HCT116 (cell line): Measurements from ENCODE around the gene CDCA7.

Experiments used
- CEBPB ChIP-seq: IDR thresholded peaks from 2 replicates; pipeline ENCODE4 v1.6.1; 2012; ENCODE audit warnings: low read depth
- EZH2 ChIP-seq: fragments of 200-600 bp; sonication (generic); IDR thresholded peaks from 2 replicates; pipeline ENCODE4 v1.6.1; 2017; ENCODE audit warnings: antibody characterized with exemption, mixed run types
- POLR2A ChIP-seq: IDR thresholded peaks from 2 replicates; pipeline ENCODE4 v1.7.0; 2011; ENCODE audit warnings: borderline replicate concordance; ENCODE audit not compliant: insufficient read depth, insufficient read length; ENCODE audit errors: extremely low read depth
- POLR2AphosphoS5 ChIP-seq: IDR thresholded peaks from 2 replicates; pipeline ENCODE4 v1.6.1; 2011; ENCODE audit warnings: mild to moderate bottlenecking, low read depth, low read length, moderate library complexity
- RAD21 ChIP-seq: IDR thresholded peaks from 2 replicates; pipeline ENCODE4 v1.6.1; 2012; ENCODE audit warnings: low read depth, mild to moderate bottlenecking
- YY1 ChIP-seq: IDR thresholded peaks from 2 replicates; pipeline ENCODE4 v1.6.1; 2011; ENCODE audit warnings: low read length, low read depth, moderate library complexity, mild to moderate bottlenecking; ENCODE audit not compliant: insufficient replicate concordance; ENCODE audit errors: extremely low read depth
- TF ChIP-seq, protein P1 (sequence below): IDR thresholded peaks from 2 replicates; pipeline ENCODE4 v1.6.1; 2012
- TF ChIP-seq, protein P2 (sequence below), 3 experiments: fragments of 200-600 bp in 1 of 3; sonication (generic) in 1 of 3; IDR thresholded peaks in 2 of 3; conservative IDR thresholded peaks in 1 of 3; 2 replicates each; pipeline ENCODE4 v1.5.1; 2012 to 2017; ENCODE audit warnings: low read depth in 2 of 3, low read length in 2 of 3, antibody characterized with exemption in 1 of 3, borderline replicate concordance in 1 of 3, control low read depth in 1 of 3, mild to moderate bottlenecking in 1 of 3, mixed read lengths in 1 of 3, mixed run types in 1 of 3, moderate library complexity in 1 of 3; ENCODE audit not compliant: insufficient read depth in 1 of 3
- TF ChIP-seq, protein P3 (sequence below): IDR thresholded peaks from 2 replicates; pipeline ENCODE4 v1.6.1; 2011; ENCODE audit warnings: mild to moderate bottlenecking, low read length, moderate library complexity; ENCODE audit not compliant: insufficient replicate concordance; ENCODE audit errors: extremely low read depth
- TF ChIP-seq, protein P4 (sequence below): IDR thresholded peaks from 2 replicates; pipeline ENCODE4 v1.6.1; 2012; ENCODE audit warnings: low read depth

DNA sequence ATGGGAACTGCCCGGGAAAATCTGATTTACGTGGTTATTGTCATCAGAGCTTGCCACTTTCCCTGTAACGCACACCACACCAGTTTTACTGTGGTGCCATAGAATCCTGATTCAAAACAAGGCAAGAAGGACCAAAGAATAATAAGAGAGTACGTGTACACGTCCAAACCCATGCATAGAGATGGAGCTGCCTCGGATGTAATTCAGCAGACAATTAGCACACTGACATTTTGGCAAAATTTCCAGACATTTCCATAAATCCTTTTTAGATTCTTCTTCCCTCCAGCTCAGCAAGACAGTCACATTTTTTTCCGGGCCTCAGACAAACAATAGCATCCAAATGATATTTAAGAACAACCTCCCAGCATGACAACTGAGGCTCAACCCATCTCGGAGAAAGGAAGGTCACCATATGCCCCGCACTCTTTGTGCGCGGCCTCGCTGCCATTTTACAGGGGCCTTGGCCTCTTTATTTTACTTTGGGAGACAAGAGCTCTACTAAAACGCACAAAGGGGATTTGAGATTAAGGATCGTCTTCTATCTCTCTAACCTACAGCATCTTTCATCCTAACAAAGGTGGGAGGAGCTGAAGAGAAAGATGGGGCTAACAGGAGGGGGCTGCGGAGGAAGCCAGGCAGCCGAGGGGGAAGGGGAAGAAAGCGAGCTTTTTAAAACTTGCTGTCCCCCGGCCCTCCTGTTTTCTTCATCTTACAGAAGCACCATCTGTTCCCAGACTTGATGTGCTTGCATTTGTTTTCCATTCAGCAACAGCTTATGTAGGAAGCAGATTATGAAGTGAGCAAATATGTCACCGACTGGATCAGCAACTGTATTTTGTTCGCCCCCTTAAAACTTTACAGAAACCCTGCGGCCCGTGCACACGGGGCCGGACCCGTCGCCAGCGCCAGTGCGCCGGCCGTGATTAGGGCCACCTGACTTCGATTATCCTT, 61.0 kb downstream of the CDCA7 start:
- TF ChIP-seq POLR2A (no peak), RAD21 (no peak), CEBPB (no peak), YY1 (no peak), POLR2AphosphoS5 (no peak), EZH2 (no peak)
- TF ChIP-seq, protein P1, sequence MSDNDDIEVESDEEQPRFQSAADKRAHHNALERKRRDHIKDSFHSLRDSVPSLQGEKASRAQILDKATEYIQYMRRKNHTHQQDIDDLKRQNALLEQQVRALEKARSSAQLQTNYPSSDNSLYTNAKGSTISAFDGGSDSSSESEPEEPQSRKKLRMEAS: no peak
- TF ChIP-seq, protein P2, sequence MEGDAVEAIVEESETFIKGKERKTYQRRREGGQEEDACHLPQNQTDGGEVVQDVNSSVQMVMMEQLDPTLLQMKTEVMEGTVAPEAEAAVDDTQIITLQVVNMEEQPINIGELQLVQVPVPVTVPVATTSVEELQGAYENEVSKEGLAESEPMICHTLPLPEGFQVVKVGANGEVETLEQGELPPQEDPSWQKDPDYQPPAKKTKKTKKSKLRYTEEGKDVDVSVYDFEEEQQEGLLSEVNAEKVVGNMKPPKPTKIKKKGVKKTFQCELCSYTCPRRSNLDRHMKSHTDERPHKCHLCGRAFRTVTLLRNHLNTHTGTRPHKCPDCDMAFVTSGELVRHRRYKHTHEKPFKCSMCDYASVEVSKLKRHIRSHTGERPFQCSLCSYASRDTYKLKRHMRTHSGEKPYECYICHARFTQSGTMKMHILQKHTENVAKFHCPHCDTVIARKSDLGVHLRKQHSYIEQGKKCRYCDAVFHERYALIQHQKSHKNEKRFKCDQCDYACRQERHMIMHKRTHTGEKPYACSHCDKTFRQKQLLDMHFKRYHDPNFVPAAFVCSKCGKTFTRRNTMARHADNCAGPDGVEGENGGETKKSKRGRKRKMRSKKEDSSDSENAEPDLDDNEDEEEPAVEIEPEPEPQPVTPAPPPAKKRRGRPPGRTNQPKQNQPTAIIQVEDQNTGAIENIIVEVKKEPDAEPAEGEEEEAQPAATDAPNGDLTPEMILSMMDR (IDR thresholded peaks at IDR 0.05 in 2 of 3, conservative IDR thresholded peaks at IDR 0.05 in 1 of 3; ENCODE audit: borderline replicate concordance in 1 of 3, insufficient read depth in 1 of 3, low read depth in 2 of 3, low read length in 2 of 3): no peak
- TF ChIP-seq, protein P3, sequence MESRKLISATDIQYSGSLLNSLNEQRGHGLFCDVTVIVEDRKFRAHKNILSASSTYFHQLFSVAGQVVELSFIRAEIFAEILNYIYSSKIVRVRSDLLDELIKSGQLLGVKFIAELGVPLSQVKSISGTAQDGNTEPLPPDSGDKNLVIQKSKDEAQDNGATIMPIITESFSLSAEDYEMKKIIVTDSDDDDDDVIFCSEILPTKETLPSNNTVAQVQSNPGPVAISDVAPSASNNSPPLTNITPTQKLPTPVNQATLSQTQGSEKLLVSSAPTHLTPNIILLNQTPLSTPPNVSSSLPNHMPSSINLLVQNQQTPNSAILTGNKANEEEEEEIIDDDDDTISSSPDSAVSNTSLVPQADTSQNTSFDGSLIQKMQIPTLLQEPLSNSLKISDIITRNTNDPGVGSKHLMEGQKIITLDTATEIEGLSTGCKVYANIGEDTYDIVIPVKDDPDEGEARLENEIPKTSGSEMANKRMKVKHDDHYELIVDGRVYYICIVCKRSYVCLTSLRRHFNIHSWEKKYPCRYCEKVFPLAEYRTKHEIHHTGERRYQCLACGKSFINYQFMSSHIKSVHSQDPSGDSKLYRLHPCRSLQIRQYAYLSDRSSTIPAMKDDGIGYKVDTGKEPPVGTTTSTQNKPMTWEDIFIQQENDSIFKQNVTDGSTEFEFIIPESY: no peak
- TF ChIP-seq, protein P4, sequence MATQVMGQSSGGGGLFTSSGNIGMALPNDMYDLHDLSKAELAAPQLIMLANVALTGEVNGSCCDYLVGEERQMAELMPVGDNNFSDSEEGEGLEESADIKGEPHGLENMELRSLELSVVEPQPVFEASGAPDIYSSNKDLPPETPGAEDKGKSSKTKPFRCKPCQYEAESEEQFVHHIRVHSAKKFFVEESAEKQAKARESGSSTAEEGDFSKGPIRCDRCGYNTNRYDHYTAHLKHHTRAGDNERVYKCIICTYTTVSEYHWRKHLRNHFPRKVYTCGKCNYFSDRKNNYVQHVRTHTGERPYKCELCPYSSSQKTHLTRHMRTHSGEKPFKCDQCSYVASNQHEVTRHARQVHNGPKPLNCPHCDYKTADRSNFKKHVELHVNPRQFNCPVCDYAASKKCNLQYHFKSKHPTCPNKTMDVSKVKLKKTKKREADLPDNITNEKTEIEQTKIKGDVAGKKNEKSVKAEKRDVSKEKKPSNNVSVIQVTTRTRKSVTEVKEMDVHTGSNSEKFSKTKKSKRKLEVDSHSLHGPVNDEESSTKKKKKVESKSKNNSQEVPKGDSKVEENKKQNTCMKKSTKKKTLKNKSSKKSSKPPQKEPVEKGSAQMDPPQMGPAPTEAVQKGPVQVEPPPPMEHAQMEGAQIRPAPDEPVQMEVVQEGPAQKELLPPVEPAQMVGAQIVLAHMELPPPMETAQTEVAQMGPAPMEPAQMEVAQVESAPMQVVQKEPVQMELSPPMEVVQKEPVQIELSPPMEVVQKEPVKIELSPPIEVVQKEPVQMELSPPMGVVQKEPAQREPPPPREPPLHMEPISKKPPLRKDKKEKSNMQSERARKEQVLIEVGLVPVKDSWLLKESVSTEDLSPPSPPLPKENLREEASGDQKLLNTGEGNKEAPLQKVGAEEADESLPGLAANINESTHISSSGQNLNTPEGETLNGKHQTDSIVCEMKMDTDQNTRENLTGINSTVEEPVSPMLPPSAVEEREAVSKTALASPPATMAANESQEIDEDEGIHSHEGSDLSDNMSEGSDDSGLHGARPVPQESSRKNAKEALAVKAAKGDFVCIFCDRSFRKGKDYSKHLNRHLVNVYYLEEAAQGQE: no peak
